Medulla oblongata (tissue), 1 donor: ENCODE data around the gene IGF2BP2.
"Not testable (repeated sequence)": the region's sequence is repeated elsewhere in the genome, so short reads cannot be mapped to it uniquely, and the experiment has no call there.

Experiments used
- DNase-seq: peaks from one replicate; pipeline ENCODE4 v3.0.0-alpha.2; 2015; ENCODE audit errors: extremely low spot score

IGF2BP2 gene

GRCh38 chr3:185825006-185825638, at the start of gene IGF2BP2:
TSS of gene IGF2BP2 (minus strand) at chr3:185825042. CDS start at chr3:185824960, 82 bp downstream.
- DNase-seq, result no peak

GRCh38 chr3:185874119-185874518, 49.3 kb upstream of the IGF2BP2 start:
- no peak for DNase-seq

GRCh38 chr3:185867650-185868049, 42.8 kb upstream of the IGF2BP2 start:
- DNase-seq, result no peak

- no peak for DNase-seq
Observed at GRCh38 chr3:185866995-185867394, 42.2 kb upstream of the IGF2BP2 start.

GRCh38 chr3:185866555-185866954, 41.7 kb upstream of the IGF2BP2 start:
- no peak for DNase-seq

GRCh38 chr3:185865247-185865646, 40.4 kb upstream of the IGF2BP2 start:
- DNase-seq, result no peak

- no peak for DNase-seq
Observed at GRCh38 chr3:185864767-185865166, 39.9 kb upstream of the IGF2BP2 start.

- DNase-seq, result no peak
Observed at GRCh38 chr3:185862920-185863319, 38.1 kb upstream of the IGF2BP2 start.

GRCh38 chr3:185859294-185859972, 34.6 kb upstream of the IGF2BP2 start:
- no peak for DNase-seq

- no peak for DNase-seq
Observed at GRCh38 chr3:185858502-185859225, 33.8 kb upstream of the IGF2BP2 start.

GRCh38 chr3:185857208-185857607, 32.4 kb upstream of the IGF2BP2 start:
- no peak for DNase-seq

- DNase-seq, result no peak
Observed at GRCh38 chr3:185856652-185857051, 31.8 kb upstream of the IGF2BP2 start.

- not testable (repeated sequence) for DNase-seq
Observed at GRCh38 chr3:185853771-185854170, 28.9 kb upstream of the IGF2BP2 start.

GRCh38 chr3:185852635-185853034, 27.8 kb upstream of the IGF2BP2 start:
- no peak for DNase-seq

- no peak for DNase-seq
Observed at GRCh38 chr3:185851959-185852358, 27.1 kb upstream of the IGF2BP2 start.

- no peak for DNase-seq
Observed at GRCh38 chr3:185851046-185851445, 26.2 kb upstream of the IGF2BP2 start.

GRCh38 chr3:185847506-185847905, 22.7 kb upstream of the IGF2BP2 start:
- no peak for DNase-seq

GRCh38 chr3:185846037-185846436, 21.2 kb upstream of the IGF2BP2 start:
- no peak for DNase-seq

- DNase-seq, result no peak
Observed at GRCh38 chr3:185844051-185844450, 19.2 kb upstream of the IGF2BP2 start.

GRCh38 chr3:185843635-185844034, 18.8 kb upstream of the IGF2BP2 start:
- no peak for DNase-seq

GRCh38 chr3:185843126-185843525, 18.3 kb upstream of the IGF2BP2 start:
- DNase-seq, result no peak

- no peak for DNase-seq
Observed at GRCh38 chr3:185842241-185842640, 17.4 kb upstream of the IGF2BP2 start.
